GM18508 (cell line): ENCODE measurements around the gene BANP.
"Not testable (repeated sequence)": the region's sequence is repeated elsewhere in the genome, so short reads cannot be mapped to it uniquely, and the experiment has no call there.

Source experiments
- ATAC-seq: cut with Tn5 transposase; IDR thresholded peaks from one replicate; pipeline ENCODE4 v1.9.1; 2021; ENCODE audit warnings: moderate number of reproducible peaks; ENCODE audit not compliant: insufficient read depth, unreplicated experiment

The BANP gene

DNA sequence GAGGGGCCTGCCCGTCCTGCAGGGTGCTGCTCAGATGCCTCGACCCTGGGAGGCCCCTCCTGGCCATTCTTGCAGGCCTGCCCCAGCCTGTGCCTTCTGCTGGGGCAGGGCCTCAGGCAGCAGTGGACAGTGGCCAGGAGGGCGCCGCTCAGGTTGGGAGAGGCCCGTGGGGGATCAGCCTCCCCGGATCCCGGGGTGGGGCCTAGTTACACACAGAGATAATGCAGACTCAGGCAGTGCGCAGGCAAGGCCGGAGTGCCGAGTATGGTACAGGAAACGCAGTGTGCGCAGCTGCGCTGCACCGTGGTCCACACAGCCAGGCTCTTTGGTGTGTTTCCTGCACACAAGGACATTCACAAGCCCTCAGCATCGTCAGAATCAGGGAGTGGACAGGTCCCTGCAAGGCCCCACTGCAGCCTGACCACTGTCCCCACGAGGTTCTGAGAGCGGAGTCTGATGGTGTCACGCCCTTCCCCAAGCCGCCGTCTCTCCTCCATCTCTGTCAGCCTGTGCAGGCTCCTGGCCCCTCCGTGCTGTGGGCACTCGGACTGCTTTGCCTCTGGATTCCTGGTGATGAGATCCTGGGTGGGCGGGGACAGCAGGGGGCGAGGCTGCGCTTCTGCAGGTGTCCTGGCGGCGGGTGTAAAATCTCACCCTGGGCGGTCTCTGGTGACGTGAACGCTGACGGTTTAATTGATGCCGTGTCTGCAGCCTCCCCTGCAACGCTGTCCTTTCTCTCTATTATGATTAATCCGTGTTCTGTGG is 141.7 kb downstream of the BANP start:
- not testable (repeated sequence) for ATAC-seq

DNA sequence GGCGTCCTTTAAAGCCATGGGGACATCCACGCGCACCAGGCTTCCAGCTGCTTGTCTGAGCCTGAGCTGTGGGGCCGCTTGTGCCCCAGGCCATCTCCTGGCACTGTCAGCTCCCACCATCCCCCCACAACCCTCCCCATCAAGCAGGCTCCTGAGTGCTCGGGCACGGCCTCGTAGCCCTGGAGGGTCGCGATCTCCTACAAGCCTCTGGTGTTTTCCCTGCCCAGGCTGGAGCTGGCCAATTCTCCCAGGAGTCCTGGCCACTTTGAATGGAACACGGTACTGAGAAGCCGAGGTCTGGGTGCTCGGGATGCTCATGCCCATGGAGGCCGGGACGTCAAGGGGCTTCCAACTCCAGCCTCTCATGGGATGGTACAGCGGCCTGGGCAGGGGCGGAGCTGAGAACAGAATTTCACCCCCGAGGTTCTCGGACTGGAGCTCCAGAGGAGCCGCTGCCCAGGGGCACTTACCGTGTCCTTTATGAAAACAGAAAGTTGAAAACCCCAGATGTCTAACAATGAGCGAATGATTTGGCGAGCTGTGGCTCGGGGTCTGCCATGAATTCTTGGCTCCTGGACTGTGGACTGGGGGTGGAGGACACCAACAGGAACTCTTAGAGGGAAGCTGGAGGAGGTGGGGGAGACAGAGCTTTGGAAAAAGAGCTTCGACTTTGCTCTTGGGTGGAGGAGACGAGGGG is 142.5 kb downstream of the BANP start:
- ATAC-seq, result not testable (repeated sequence)

DNA sequence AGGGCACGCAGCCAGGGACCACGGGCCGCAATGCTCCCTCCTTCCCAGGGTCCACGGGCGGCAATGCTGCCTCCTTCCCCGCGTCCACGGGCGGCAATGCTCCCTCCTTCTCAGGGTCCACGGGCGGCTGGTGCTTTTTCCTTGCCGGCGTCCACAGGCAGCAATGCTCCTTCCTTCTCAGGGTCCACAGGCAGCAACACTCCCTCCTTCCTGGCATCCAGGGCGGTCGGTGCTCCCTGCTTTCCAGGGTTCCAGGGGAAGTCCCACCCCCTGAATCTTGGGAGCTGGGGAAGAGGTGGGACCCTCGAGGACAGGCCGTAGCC is 143.0 kb downstream of the BANP start:
- not testable (repeated sequence) for ATAC-seq

DNA sequence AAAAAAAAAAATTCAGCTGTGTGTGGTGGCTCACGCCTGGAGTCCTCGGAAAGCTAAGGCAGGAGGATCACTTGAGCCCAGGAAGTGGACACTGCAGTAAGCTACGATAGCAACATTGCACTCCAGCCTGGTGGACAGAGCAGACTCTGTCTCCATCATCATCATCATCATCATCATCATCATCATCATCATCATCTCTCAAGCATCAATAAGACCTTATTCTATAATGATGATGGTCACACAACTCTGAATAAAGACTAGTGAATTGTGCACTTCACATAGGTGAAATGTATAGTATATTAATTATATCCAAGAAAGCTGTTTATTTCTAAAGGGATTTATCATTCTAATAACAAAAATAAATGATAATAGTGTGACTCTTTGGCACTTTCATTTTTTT is 143.7 kb downstream of the BANP start:
- ATAC-seq, result not testable (repeated sequence)

DNA sequence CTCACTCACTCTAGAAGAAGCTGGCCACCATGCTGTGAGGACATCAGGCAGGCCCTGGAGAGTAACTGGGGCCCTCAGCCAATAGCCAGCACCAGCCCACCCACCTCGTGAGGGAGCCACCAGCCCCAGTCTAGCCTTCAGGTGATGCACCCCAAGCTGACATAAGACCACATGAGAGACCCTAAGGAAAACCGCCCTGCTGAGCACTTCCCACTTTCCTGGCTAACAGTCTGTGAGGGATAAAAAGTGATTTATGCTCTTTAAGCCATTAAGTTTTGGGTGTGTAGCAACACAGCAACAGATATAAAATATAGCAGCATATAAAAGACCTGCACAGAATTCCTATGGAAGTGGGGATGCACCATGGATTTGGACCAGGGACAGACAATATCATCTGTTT is 145.4 kb downstream of the BANP start:
- ATAC-seq, result not testable (repeated sequence)

DNA sequence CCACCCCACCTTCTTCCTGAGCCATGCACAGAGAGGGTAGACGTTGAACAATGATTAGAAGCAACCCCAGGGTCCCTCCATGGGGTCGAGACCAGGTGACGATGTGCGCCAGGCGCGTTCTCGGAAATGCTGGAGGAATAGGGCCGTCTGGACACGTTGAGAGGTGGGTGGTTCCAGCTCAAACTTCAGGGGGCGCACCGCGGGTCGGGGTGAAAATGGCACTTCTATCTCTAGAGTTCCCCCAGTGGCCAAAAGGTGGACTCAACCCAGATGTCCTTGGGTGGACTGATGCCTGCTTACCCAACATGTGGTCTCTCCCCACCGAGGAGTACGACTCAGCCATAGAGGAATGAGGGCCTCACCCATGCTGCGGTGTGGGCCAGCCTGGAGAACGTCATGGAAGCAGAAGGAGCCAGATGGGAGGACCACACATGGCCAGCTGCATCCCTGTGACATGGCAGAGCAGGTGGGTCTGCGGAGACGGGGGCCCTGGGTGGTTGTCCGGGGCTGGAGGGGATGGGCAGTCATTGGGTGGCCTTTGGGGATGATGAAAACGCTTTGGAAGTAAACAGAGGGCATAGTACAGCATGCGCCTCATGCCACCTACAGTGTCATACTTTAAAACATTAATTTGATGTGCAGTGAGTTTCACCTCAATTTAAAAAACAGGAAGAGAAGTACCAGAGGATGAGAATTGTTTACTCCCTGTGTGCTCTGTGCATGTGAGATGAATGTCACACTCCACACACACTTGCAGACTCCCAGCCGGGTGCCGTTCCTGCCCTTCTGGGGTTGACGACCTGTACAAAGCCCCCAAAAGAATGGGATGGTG is 147.7 kb downstream of the BANP start:
- not testable (repeated sequence) for ATAC-seq

DNA sequence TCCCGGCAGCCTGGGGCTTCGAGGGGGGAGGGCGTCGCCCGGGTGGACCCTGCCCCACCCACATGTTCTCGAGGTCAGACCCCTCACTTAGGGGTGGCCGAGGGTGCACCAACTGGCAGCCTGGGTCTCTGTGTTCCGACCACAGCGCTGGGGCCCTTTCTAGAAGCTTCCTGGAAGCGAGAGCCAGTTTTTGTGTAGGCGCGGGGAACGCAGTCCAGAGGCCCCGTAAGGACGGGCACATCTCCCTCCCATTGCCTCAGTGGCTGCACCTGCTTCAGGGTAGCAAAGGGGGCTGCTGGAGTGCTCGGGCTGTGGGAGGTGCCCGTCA is 148.3 kb downstream of the BANP start:
- no peak for ATAC-seq

DNA sequence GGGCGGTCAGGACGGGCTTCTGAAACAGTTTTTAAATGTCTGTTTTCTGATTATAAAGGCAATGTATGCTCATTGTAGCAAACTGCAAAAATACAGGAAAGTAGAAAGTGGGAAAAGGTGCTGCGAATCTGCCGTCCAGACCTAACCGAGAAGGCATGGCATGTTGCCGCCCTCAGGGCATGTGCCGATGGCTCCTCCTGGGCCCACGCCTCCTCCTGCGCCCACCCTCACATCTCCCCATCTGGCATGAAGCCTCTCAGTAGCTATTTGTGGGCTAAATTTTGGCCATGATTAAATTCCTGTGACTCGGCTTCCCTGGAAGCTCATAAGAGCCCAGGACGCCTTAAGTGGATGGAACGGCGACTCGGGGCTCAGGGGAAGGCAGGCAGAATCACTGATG is 148.7 kb downstream of the BANP start:
- not testable (repeated sequence) for ATAC-seq

DNA sequence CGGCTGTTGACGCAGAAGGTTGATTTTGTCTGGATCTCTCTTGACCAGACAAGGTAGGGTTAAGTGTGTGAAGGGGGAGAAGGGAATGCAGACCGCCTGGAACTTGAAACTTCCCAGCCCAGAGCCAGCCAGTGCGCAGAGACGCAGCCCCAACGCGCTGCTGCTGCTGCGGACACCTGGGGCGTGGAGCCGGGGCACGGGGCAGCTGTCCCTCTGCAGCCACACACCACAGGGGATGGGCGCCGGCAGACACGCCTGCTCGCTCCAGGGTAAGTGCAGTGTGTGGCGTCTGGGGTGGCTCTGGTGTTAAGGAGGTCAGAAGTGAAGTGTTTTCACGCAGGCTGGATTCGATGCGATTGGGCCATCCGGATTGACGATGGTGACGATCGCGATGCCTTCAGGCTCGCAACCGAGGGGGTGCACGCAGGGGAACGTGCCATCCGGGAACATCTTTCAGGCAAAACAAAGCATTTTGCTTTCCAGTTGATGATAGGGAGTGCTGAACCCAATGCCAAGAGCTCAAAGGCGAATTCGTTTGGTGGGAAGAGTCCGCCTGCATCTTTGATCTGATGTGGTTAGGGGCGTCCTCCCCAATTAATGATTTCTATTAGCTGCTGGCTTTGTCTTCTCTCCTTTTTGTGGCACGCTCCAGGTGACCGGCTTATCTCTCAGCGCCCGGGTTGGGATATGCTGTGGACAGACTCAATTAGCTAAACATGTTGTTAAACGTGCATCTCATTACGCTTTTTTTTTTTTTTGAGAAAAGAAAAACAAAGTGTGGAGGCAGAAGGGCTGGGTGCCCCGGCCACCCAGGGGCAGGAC is 149.8 kb downstream of the BANP start:
- not testable (repeated sequence) for ATAC-seq

DNA sequence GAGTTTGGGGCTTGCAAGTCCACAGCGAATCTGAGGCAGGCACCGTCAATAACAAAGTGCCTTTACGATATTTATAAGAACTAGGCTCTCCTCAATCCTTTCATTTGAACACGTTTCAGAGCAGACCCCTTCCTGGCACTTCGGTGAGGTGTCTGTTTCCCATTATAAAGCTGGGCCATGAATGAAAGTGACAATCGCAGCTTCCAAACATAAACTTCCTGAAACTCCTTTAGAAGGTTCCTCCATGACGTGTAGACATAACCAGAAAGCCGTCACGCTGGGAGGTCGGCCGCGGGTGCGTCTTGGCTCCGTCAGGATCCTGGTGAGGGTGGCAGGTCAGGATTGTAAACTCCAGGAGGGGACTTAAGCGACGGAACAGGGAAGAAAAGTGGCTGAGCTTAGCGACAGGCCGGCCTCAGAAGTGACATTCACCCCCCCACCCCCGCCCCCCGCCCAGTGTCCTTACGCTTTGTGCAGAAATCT is 150.4 kb downstream of the BANP start:
- not testable (repeated sequence) for ATAC-seq

DNA sequence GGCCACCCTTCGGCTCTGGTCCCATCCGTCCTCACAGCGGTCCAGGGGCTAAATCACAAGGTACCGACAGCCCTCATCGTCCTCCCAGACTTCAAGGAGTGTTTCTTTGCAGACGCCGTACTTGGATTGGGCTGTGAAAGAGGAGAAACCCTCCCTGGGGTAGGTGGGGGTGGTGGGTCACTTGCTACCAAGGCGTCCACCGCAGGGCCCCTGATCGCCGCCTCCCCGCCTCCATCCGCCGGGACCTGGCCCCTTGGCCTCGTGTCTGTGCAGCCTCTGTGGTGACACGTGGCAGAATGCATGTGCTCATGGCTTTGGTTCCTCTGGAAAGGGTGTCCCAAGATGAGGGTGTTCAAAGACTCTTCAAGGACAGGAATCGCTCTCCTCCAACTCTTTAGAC is 151.4 kb downstream of the BANP start:
- ATAC-seq, result no peak

DNA sequence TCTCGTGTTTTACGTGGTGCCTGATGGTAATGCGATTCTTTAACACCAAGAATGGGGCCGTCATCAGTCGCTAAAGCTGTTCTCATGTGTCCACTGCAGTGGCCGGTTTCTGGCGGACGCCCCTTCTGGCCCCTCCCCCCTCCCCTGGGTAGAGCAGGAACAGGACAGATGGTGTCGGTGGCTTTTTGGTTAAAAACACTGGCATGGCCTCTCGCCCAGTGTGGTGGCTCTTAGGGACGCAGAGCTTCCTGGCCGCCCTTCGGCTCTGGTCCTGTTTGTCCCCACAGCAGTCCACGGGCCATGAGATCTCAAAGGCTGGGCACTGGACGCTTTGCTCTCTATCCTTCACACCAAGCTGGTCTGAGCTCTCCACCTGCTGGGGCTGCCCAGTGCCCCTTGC is 151.8 kb downstream of the BANP start:
- ATAC-seq, result no peak

DNA sequence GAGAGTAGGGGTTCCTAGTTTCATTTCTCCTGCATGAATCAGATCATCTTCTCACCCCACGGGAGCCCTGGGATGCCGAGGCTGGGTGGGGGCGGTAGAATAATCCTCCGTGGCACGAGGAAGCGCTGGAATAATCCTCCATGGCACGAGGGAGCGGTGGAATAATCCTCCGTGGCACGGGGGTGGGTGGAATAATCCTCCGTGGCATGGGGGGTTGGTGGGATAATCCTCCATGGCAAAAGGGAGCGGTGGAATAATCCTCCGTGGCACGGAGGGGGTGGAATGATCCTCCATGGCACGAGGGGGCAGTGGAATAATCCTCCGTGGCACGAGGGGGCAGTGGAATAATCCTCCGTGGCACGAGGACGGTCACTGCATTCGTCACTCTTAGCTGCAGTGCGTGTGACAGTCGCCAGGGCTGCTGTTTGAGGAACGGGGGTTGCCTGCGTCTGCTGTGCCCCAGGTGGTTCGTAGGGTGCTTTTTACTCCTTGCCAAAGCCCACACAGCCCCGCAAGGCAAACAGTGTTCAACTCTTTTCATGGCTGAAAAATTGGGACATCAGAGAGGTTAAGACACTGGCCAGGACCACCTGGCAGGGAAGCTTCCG is 152.5 kb downstream of the BANP start:
- ATAC-seq, result no peak

DNA sequence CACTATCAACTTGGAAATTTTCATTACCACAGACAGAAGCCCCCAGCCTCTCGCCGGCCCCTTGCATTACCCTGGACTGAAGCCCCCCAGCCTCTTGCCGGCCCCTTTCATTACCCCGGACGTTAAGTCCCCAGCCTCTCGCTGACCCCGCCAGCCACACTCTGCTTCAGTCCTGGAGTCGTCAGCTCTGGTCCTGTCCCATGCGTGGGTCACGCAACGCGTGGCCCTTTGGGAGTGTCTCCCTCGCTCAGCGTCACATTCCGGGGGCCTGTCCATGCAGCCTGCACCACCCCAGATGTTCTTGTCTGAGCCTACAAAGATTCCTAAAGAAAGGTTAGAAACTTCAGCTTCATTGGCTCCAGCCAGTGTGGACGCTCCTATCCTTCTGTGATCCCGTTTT is 153.1 kb downstream of the BANP start:
- ATAC-seq, result not testable (repeated sequence)

DNA sequence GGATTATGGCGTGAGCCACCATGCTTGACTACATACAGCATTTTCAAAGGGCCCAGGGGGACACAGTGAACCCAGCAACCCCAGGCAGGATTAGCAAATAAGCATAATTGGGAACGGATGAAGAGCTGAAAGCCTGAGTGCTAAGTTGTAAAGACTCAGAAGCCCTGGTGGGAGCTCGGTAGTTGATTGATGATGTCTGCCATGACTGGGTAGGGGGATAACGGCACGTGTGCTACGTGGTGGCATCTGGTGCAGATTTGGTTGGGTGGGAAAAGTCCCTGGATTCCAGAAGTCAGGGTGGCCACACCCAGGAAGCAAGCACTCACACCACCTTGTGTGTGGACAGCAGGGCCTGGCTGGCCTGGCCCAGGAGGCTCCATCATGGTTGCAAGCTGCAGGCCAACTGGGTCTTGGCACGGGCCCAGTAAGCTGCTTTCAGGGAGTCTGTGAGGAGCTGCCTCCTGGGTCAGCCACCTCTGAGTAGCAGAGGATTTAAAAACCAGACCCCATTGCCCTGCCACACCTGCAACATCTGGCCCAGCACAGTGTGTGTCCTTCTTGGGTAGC is 154.4 kb downstream of the BANP start:
- ATAC-seq, result not testable (repeated sequence)

DNA sequence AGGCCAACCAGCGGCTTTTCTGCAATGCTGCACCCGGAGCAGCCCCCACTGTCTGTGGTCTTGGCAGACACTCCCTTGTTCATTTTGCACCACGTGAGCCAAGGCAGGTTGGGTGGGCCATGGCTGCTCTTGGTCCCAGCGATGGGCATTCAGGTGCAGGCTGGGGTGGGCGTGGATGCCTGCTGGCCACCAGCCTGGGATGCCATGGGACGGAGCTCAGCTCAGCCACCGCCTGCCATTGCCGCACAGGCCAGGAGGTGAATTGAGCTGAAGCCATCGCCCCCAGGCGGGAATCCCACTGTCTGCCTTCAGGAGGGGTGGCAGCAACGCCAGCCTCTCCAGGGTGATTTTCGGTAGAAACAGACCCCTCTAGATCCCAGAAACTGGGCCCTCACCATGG is 155.3 kb downstream of the BANP start:
- not testable (repeated sequence) for ATAC-seq

DNA sequence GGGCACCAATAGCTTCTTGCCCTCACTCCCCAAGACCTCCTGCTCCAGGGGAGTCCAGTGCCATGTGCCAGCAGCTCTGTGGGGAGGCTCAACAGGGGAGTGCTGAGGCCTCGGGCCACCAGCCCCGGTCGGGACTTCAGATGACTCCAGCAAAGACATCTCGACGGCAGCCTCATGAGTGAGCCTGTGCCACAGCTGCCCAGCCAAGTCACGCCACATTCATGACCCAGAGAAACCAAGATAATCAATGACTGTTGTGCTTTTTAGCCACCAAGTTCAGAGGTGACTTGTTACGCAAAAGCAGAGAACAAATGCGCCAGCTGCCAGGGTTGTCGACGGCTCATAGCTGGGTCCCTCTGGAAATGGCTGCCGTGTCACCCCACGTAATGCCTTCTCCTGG is 157.5 kb downstream of the BANP start:
- ATAC-seq, result no peak

DNA sequence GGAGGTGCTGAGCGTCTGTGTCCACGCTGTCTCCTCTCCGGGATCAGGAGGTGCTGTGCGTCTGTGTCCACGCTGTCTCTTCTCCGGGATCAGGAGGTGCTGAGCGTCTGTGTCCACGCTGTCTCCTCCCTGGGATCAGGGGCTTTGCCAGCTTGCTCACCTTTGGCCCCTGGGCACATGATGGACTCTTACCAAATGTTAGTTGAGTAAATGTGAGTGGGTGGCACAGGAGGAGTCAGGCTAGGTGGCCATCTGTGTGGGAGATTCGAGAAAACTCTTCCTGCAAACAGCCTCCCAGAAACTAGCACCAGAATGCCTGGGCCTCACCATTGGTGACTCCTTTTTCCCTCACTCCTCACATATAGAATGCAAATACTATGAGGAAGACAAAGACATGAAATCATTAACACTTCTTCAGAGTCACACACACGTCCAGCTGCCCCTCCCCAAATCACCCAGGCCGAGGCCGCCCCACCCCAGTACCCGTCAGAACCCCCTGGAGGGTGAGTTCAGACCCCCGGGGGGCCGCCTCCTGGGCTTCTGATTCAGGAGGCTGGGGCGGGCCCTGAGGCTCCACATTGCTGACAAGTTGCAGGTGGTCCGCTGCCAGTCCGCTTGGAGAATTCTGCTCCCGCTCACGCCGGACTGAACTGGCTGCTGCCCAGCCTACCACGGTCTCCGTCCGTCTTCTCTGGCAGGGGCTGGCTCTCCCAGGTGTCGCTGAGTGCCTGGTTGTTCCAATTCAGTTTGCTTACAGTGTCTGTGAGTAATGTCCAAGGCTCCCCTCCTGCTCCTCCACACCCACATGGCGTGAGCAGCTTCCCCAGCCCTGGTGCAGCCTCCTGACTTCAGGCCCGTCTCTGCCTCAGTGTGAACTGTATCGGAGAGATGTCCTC is 158.7 kb downstream of the BANP start:
- not testable (repeated sequence) for ATAC-seq
